Astrocyte (in vitro differentiated cells and primary cell): ENCODE results near the gene OR51D1.

Experiments used
- CTCF ChIP-seq: IDR thresholded peaks from 2 replicates; pipeline ENCODE4 v1.5.1; 2011; ENCODE audit warnings: low read depth, mild to moderate bottlenecking, inconsistent platforms, low read length, moderate library complexity; ENCODE audit not compliant: insufficient read depth
- EZH2 ChIP-seq: IDR thresholded peaks from 2 replicates; pipeline ENCODE4 v1.6.1; 2012; ENCODE audit warnings: mild to moderate bottlenecking, low read length, inconsistent platforms; ENCODE audit not compliant: insufficient read depth

GRCh38 chr11:4610258-4610935 is 26.9 kb upstream of the OR51D1 start:
- TF ChIP-seq CTCF, result no peak
- TF ChIP-seq EZH2, result no peak
